Measurements from ENCODE around the gene CRYGD.

DNA sequence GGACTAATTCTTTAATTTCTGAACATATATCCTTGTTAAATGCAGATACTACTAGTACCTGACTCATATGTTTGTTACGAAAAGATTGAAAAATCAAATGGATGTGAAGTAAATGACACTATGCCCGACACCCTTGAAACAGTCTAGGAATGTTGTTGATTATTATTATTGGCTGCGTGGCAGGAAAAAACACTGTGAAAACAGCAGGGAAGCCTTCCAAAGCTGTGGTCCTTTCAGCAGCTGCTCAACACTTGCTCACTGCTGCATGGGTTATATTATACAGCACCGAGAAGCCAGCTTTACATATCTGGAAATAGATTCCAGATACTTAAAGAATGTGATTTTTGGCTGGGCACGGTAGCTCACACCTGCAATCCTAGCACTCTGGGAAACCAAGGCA lies 26.5 kb downstream of the CRYGD start:
- TF ChIP-seq, protein P1, sequence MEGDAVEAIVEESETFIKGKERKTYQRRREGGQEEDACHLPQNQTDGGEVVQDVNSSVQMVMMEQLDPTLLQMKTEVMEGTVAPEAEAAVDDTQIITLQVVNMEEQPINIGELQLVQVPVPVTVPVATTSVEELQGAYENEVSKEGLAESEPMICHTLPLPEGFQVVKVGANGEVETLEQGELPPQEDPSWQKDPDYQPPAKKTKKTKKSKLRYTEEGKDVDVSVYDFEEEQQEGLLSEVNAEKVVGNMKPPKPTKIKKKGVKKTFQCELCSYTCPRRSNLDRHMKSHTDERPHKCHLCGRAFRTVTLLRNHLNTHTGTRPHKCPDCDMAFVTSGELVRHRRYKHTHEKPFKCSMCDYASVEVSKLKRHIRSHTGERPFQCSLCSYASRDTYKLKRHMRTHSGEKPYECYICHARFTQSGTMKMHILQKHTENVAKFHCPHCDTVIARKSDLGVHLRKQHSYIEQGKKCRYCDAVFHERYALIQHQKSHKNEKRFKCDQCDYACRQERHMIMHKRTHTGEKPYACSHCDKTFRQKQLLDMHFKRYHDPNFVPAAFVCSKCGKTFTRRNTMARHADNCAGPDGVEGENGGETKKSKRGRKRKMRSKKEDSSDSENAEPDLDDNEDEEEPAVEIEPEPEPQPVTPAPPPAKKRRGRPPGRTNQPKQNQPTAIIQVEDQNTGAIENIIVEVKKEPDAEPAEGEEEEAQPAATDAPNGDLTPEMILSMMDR (IDR thresholded peaks at IDR 0.05) = no peak
- no peak for TF ChIP-seq EZH2 (IDR thresholded peaks at IDR 0.05)

All from neural progenitor cell (in vitro differentiated cells).